ENCODE results near the gene ITPRIP.

Gene ITPRIP

GRCh38 chr10:104337985-104338735, at the start of gene ITPRIP:
Gene ITPRIP, minus strand, starts transcription at chr10:104338465. Its CDS starts 22,414 bp downstream, at chr10:104316051.
- H4K20me1 ChIP-seq: peaks cover 38% of the 10 kb centered on the region
- peak within 1 kb of the TSS; percentile 83 for H3K4me3 ChIP-seq
- H3K36me3 ChIP-seq: peaks cover 24% of the 10 kb centered on the region
- H3K4me1 ChIP-seq: peaks cover 58% of the 10 kb centered on the region
- H3K27ac ChIP-seq: peak within 1 kb of the TSS; percentile 98
- no peak for TF ChIP-seq Cebpa-rat (IDR thresholded peaks at IDR 0.05)
- no peaks in the 10 kb centered on the region for H3K9me3 ChIP-seq
- peak within 1 kb of the TSS; percentile 94 for H3K9ac ChIP-seq
- H3K4me2 ChIP-seq: peak within 1 kb of the TSS; percentile 92
- 0 out of 2 replicates have a peak, but pooled peaks cover 3% of the 10 kb centered on the region for H3K27me3 ChIP-seq

- H3K9me3 ChIP-seq: no peaks in the 10 kb centered on the region
- H4K20me1 ChIP-seq: no peaks in the 10 kb centered on the region
- no peaks in the 10 kb centered on the region for H3K27me3 ChIP-seq
- H3K4me1 ChIP-seq: no peaks in the 10 kb centered on the region
- no peak overlapping the region for H3K4me3 ChIP-seq
- TF ChIP-seq Cebpa-rat (IDR thresholded peaks at IDR 0.05): no peak
- no peak overlapping the region for H3K4me2 ChIP-seq
- no peaks in the 10 kb centered on the region for H3K36me3 ChIP-seq
- no peak overlapping the region for H3K9ac ChIP-seq
- no peak overlapping the region for H3K27ac ChIP-seq
These were observed 49.0 kb upstream of the ITPRIP start for GRCh38 chr10:104387130-104387888.

- no peaks in the 10 kb centered on the region for H3K9me3 ChIP-seq
- no peak for TF ChIP-seq Cebpa-rat (IDR thresholded peaks at IDR 0.05)
- no peak overlapping the region for H3K27ac ChIP-seq
- no peak overlapping the region for H3K4me3 ChIP-seq
- no peak overlapping the region for H3K4me2 ChIP-seq
- H3K4me1 ChIP-seq: no peaks in the 10 kb centered on the region
- no peaks in the 10 kb centered on the region for H4K20me1 ChIP-seq
- no peaks in the 10 kb centered on the region for H3K27me3 ChIP-seq
- no peak overlapping the region for H3K9ac ChIP-seq
- H3K36me3 ChIP-seq: no peaks in the 10 kb centered on the region
These were observed 42.1 kb upstream of the ITPRIP start for GRCh38 chr10:104380336-104380735.

GRCh38 chr10:104376784-104377300, 38.6 kb upstream of the ITPRIP start:
- H3K4me1 ChIP-seq: no peaks in the 10 kb centered on the region
- no peaks in the 10 kb centered on the region for H3K36me3 ChIP-seq
- H3K27ac ChIP-seq: no peak overlapping the region
- peaks cover 3% of the 10 kb centered on the region for H3K9me3 ChIP-seq
- H4K20me1 ChIP-seq: no peaks in the 10 kb centered on the region
- H3K4me3 ChIP-seq: no peak overlapping the region
- H3K9ac ChIP-seq: no peak overlapping the region
- H3K4me2 ChIP-seq: no peak overlapping the region
- TF ChIP-seq Cebpa-rat (IDR thresholded peaks at IDR 0.05): no peak
- no peaks in the 10 kb centered on the region for H3K27me3 ChIP-seq

GRCh38 chr10:104374591-104374990, 36.3 kb upstream of the ITPRIP start:
- H3K36me3 ChIP-seq: peaks cover 9% of the 10 kb centered on the region; the same call in 1 of the 2 replicates
- no peaks in the 10 kb centered on the region for H4K20me1 ChIP-seq
- no peak overlapping the region for H3K4me3 ChIP-seq
- H3K4me1 ChIP-seq: no peaks in the 10 kb centered on the region
- no peak overlapping the region for H3K4me2 ChIP-seq
- H3K9ac ChIP-seq: no peak overlapping the region
- H3K27ac ChIP-seq: no peak overlapping the region
- TF ChIP-seq Cebpa-rat (IDR thresholded peaks at IDR 0.05): no peak
- H3K9me3 ChIP-seq: peaks cover 13% of the 10 kb centered on the region
- no peaks in the 10 kb centered on the region for H3K27me3 ChIP-seq

GRCh38 chr10:104371753-104372152, 33.5 kb upstream of the ITPRIP start:
- H3K27me3 ChIP-seq: no peaks in the 10 kb centered on the region
- H3K36me3 ChIP-seq: peaks cover 9% of the 10 kb centered on the region; the same call in 1 of the 2 replicates
- H3K4me3 ChIP-seq: no peak overlapping the region
- H4K20me1 ChIP-seq: no peaks in the 10 kb centered on the region
- no peak overlapping the region for H3K27ac ChIP-seq
- H3K9ac ChIP-seq: no peak overlapping the region
- no peaks in the 10 kb centered on the region for H3K4me1 ChIP-seq
- peaks cover 13% of the 10 kb centered on the region for H3K9me3 ChIP-seq
- H3K4me2 ChIP-seq: no peak overlapping the region
- TF ChIP-seq Cebpa-rat (IDR thresholded peaks at IDR 0.05): no peak

GRCh38 chr10:104368381-104368780, 30.1 kb upstream of the ITPRIP start:
- no peak for TF ChIP-seq Cebpa-rat (IDR thresholded peaks at IDR 0.05)
- peaks cover 13% of the 10 kb centered on the region for H3K9me3 ChIP-seq
- no peak overlapping the region for H3K9ac ChIP-seq
- H3K27ac ChIP-seq: no peak overlapping the region
- H3K36me3 ChIP-seq: peaks cover 9% of the 10 kb centered on the region; the same call in 1 of the 2 replicates
- no peak overlapping the region for H3K4me3 ChIP-seq
- H4K20me1 ChIP-seq: no peaks in the 10 kb centered on the region
- no peaks in the 10 kb centered on the region for H3K4me1 ChIP-seq
- H3K27me3 ChIP-seq: no peaks in the 10 kb centered on the region
- no peak overlapping the region for H3K4me2 ChIP-seq

GRCh38 chr10:104367904-104368303, 29.6 kb upstream of the ITPRIP start:
- Histone ChIP-seq H3K9me3 (peaks cover 13% of the 10 kb centered on the region), H3K27ac (no peak overlapping the region), H3K4me2 (no peak overlapping the region), H3K4me1 (no peaks in the 10 kb centered on the region), H3K36me3 (peaks cover 9% of the 10 kb centered on the region; the same call in 1 of the 2 replicates), H3K9ac (no peak overlapping the region), H3K27me3 (no peaks in the 10 kb centered on the region), H4K20me1 (no peaks in the 10 kb centered on the region), H3K4me3 (no peak overlapping the region)
- no peak for TF ChIP-seq Cebpa-rat (IDR thresholded peaks at IDR 0.05)

- Histone ChIP-seq H3K36me3 (no peaks in the 10 kb centered on the region), H4K20me1 (no peaks in the 10 kb centered on the region), H3K4me3 (no peak overlapping the region), H3K27me3 (no peaks in the 10 kb centered on the region), H3K4me1 (no peaks in the 10 kb centered on the region), H3K9me3 (no peaks in the 10 kb centered on the region), H3K4me2 (no peak overlapping the region), H3K27ac (no peak overlapping the region), H3K9ac (no peak overlapping the region)
- TF ChIP-seq Cebpa-rat (IDR thresholded peaks at IDR 0.05): no peak
These were observed 21.5 kb upstream of the ITPRIP start for GRCh38 chr10:104359811-104360210.
